K562 (cell line): Measurements from ENCODE around the gene MARK2. TPM values are rescaled to one million over a fixed set of nuclear protein-coding genes. Genes with fewer than 3 reads are reported as not detected.

ENCODE experiments used
- ATAC-seq: fragments of 200-7000 bp; cut with Tn5 transposase; 3 replicates; pipeline ENCODE4 v1.9.1; 2020; ENCODE audit warnings: moderate library complexity
- BruUV-seq: library from RNA; stranded (reverse); fragments of 400-500 nt; replicated peaks from 2 replicates; lab custom pipeline; 2021; lab: Mats Ljungman, UMichigan
- CTCF ChIA-PET: fragments of 300-600 bp; formaldehyde crosslinking; extraction: SDS; loops from one replicate; lab custom pipeline; 2021; ENCODE audit warnings: low intra/inter-chr PET ratio; lab: Yijun Ruan, JAX
- POLR2A ChIA-PET: fragments of 300-600, 350-650 bp; sonication (Branson Sonifier 250); formaldehyde crosslinking; extraction: SDS; loops from one replicate; lab custom pipeline; 2021; ENCODE audit warnings: antibody characterized with exemption, inconsistent platforms; lab: Yijun Ruan, JAX
- DNase-seq, 4 experiments: peaks; one replicate each; pipeline versions ENCODE4 v3.0.0 to v3.0.0-alpha.2; 2011 to 2018; ENCODE audit warnings: low spot score in 3 of 4, mixed read lengths in 3 of 4; ENCODE audit errors: extremely low read depth in 1 of 4
- FAIRE-seq: peaks from 2 replicates; lab custom pipeline; 2011; peaks lifted over from hg19 to GRCh38; lab: Jason Lieb, UNC
- H2AFZ ChIP-seq: 2 replicates; pipeline ENCODE4 v1.6.0; 2011; ENCODE audit warnings: low read depth, low read length, control low read depth, inconsistent platforms
- H3K27ac ChIP-seq: fragments of 200-600 bp; 3 replicates; pipeline ENCODE4 v1.8.0; 2011; ENCODE audit warnings: low read depth, mild to moderate bottlenecking, control low read depth, inconsistent platforms, low read length, moderate library complexity, mixed read lengths; ENCODE audit errors: extremely low read depth
- H3K27me3 ChIP-seq, 2 experiments: fragments of 300-600 bp in 1 of 2; 2 replicates in 1 of 2; 3 replicates in 1 of 2; pipeline versions ENCODE4 v1.6.0 to v1.8.0; 2011; ENCODE audit warnings: inconsistent platforms in 2 of 2, low read length in 2 of 2, mild to moderate bottlenecking in 1 of 2, mixed read lengths in 1 of 2, moderate library complexity in 1 of 2; ENCODE audit not compliant: control insufficient read depth in 2 of 2, insufficient read depth in 2 of 2
- H3K36me3 ChIP-seq: fragments of 300-600 bp; 3 replicates; pipeline ENCODE4 v1.8.0; 2011; ENCODE audit warnings: mild to moderate bottlenecking, low read length, inconsistent platforms; ENCODE audit not compliant: control insufficient read depth, insufficient read depth
- H3K4me1 ChIP-seq, 2 experiments: fragments of 200-600 bp in 1 of 2; replicated peaks in 1 of 2; 2 replicates in 1 of 2; 3 replicates in 1 of 2; pipeline versions ENCODE4 v1.5.1 to v1.8.0; 2011; ENCODE audit warnings: inconsistent platforms in 2 of 2, low read length in 2 of 2, mild to moderate bottlenecking in 1 of 2, mixed read lengths in 1 of 2, moderate library complexity in 1 of 2; ENCODE audit not compliant: control insufficient read depth in 2 of 2, insufficient read depth in 2 of 2
- H3K4me2 ChIP-seq: 2 replicates; pipeline ENCODE4 v1.6.1; 2011; ENCODE audit warnings: low read length, control low read depth, inconsistent platforms, mixed read lengths; ENCODE audit not compliant: insufficient read depth
- H3K4me3 ChIP-seq: fragments of 200-600 bp; sonication (generic), shearing (Covaris generic); 2 replicates; pipeline ENCODE4 v1.5.1; 2016; ENCODE audit warnings: control low read depth, inconsistent platforms
- H3K79me2 ChIP-seq: fragments of 200-600 bp; 3 replicates; pipeline ENCODE4 v1.8.0; 2011; ENCODE audit warnings: low read length, inconsistent platforms; ENCODE audit not compliant: control insufficient read depth, insufficient read depth
- H3K9ac ChIP-seq, 2 experiments: 2 replicates each; pipeline versions ENCODE4 v1.6.0 to v1.6.1; 2011; ENCODE audit warnings: low read depth in 2 of 2, low read length in 2 of 2, control low read depth in 1 of 2, inconsistent platforms in 1 of 2, mild to moderate bottlenecking in 1 of 2, mixed read lengths in 1 of 2; ENCODE audit not compliant: insufficient read depth in 1 of 2
- H3K9me1 ChIP-seq: one replicate; pipeline ENCODE4 v1.6.0; 2011; ENCODE audit warnings: inconsistent platforms, mild to moderate bottlenecking, low read length, moderate library complexity; ENCODE audit not compliant: control insufficient read depth, insufficient read depth
- H3K9me3 ChIP-seq: replicated peaks from 2 replicates; pipeline ENCODE4 v1.5.1; 2011; ENCODE audit warnings: low read depth, low read length, inconsistent platforms; ENCODE audit not compliant: control insufficient read depth, insufficient read depth
- H4K20me1 ChIP-seq: replicated peaks from 2 replicates; pipeline ENCODE4 v1.6.1; 2011; ENCODE audit warnings: low read length, inconsistent platforms, mixed read lengths; ENCODE audit not compliant: control insufficient read depth, insufficient read depth
- ATF1 ChIP-seq, 2 experiments: fragments of 450-650 bp in 1 of 2; IDR thresholded peaks; 2 replicates each; pipeline ENCODE4 v1.6.1; 2016; ENCODE audit warnings: missing compliant biosample characterization in 1 of 2, missing genetic modification characterization in 1 of 2
- DPF2 ChIP-seq: fragments of 450-650 bp; IDR thresholded peaks from 2 replicates; pipeline ENCODE4 v1.6.1; 2016
- ETV5 ChIP-seq: sonication (generic); formaldehyde crosslinking; IDR thresholded peaks from 2 replicates; pipeline ENCODE4 v1.4.0; 2020; ENCODE audit warnings: low read depth, mild to moderate bottlenecking, missing genetic modification reagents
- HDAC2 ChIP-seq: fragments of 450-650 bp; IDR thresholded peaks from 2 replicates; pipeline ENCODE4 v1.6.1; 2016; ENCODE audit warnings: mild to moderate bottlenecking
- IFI16 ChIP-seq: fragments of 250-450 bp; sonication (Bioruptor Pico); IDR thresholded peaks from 2 replicates; pipeline ENCODE4 v2.1.2; 2022; ENCODE audit warnings: mild to moderate bottlenecking, inconsistent platforms
- JUN ChIP-seq, 2 experiments: sonication (generic) in 1 of 2; formaldehyde crosslinking in 1 of 2; IDR thresholded peaks; 2 replicates each; pipeline versions ENCODE4 v1.6.1 to v1.8.0; 2012 to 2022; ENCODE audit warnings: borderline replicate concordance in 2 of 2, mild to moderate bottlenecking in 2 of 2, improper control_type of control experiment in 1 of 2, low read depth in 1 of 2, low read length in 1 of 2, missing genetic modification reagents in 1 of 2
- NR4A1 ChIP-seq, 2 experiments: fragments of 250-450 bp in 1 of 2; fragments of 450-650 bp in 1 of 2; sonication (Bioruptor Pico) in 1 of 2; IDR thresholded peaks; 2 replicates each; pipeline versions ENCODE4 v1.4.0 to v1.6.1; 2016 to 2020; ENCODE audit warnings: mild to moderate bottlenecking in 2 of 2, missing compliant biosample characterization in 1 of 2, missing genetic modification characterization in 1 of 2, moderate library complexity in 1 of 2
- NUFIP1 ChIP-seq: fragments of 450-650 bp; IDR thresholded peaks from 2 replicates; pipeline ENCODE4 v1.6.1; 2018; ENCODE audit not compliant: partially characterized antibody
- RBM14 ChIP-seq: fragments of 200-400 bp; formaldehyde crosslinking; IDR thresholded peaks from 2 replicates; pipeline ENCODE4 v1.6.1; 2018; ENCODE audit warnings: low read depth, mild to moderate bottlenecking, low read length, moderate library complexity, borderline replicate concordance; ENCODE audit not compliant: insufficient read depth
- SOX6 ChIP-seq: fragments of 450-650 bp; IDR thresholded peaks from 2 replicates; pipeline ENCODE4 v1.6.1; 2014; ENCODE audit warnings: mild to moderate bottlenecking
- STAT5B ChIP-seq: fragments of 250-450 bp; sonication (Bioruptor Pico); IDR thresholded peaks from 2 replicates; pipeline ENCODE4 v1.8.0; 2021; ENCODE audit warnings: mild to moderate bottlenecking, inconsistent platforms
- TCF7 ChIP-seq: sonication (generic); IDR thresholded peaks from 2 replicates; pipeline ENCODE4 v1.6.1; 2016; ENCODE audit warnings: antibody characterized with exemption, borderline replicate concordance
- U2AF2 ChIP-seq: fragments of 200-400 bp; formaldehyde crosslinking; optimal IDR thresholded peaks from 2 replicates; pipeline ENCODE3; 2017; ENCODE audit warnings: low read depth, mild to moderate bottlenecking, low read length
- ZBTB7A ChIP-seq: IDR thresholded peaks from 2 replicates; pipeline ENCODE4 v1.6.1; 2011; ENCODE audit warnings: low read depth, mild to moderate bottlenecking, low read length, moderate library complexity, borderline replicate concordance; ENCODE audit not compliant: control insufficient read depth
- ZNF3 ChIP-seq: fragments of 250-450 bp; sonication (Bioruptor Pico); IDR thresholded peaks from 2 replicates; pipeline ENCODE4 v1.5.0; 2021; ENCODE audit warnings: mild to moderate bottlenecking, moderate library complexity
- ZNF644 ChIP-seq: fragments of 200-800 bp; sonication (Bioruptor generic); IDR thresholded peaks from 2 replicates; pipeline ENCODE4 v1.6.1; 2016; ENCODE audit warnings: low read depth, missing genetic modification characterization, missing compliant biosample characterization
- ZNF695 ChIP-seq: fragments of 450-650 bp; formaldehyde crosslinking; IDR thresholded peaks from 2 replicates; pipeline ENCODE4 v1.4.0; 2020; ENCODE audit warnings: mild to moderate bottlenecking, moderate library complexity
- ZNF764 ChIP-seq: fragments of 250-450 bp; sonication (Bioruptor Pico); IDR thresholded peaks from 2 replicates; pipeline ENCODE4 v1.4.0; 2020; ENCODE audit warnings: low read depth, mild to moderate bottlenecking, moderate library complexity
- WGBS: fragments of 100-300 bp; shearing (Covaris generic); methylation state at CpG from one replicate; pipeline ENCODE4 v1.1.6; 2016; ENCODE audit warnings: low coverage, mixed read lengths; ENCODE audit not compliant: insufficient coverage; ENCODE audit errors: missing lambda C conversion rate; 5-methylcytosine and 5-hydroxymethylcytosine counted together
- in situ Hi-C: fragments of 300-500 bp; cut with MboI; formaldehyde crosslinking; loops from 4 replicates; pipeline ENCODE4 v1.15.0; 2018; ENCODE audit warnings: inconsistent platforms, mixed read lengths
- intact Hi-C: fragments of 100-400 bp; cut with micrococcal nuclease; formaldehyde crosslinking; loops from 2 replicates; pipeline ENCODE4 v1.14.2; 2022
- polyA plus RNA-seq, 8 experiments: library from polyadenylated mRNA; depleted of rRNA in 4 of 8; stranded (reverse) in 5 of 8; unstranded in 3 of 8; fragments of >200 nt; fragmentation: Nextera tagmentation in 2 of 8; fragmentation: Illumina TruSeq in 1 of 8; extraction: Ambion mirVana in 2 of 8; extraction: Trizol in 1 of 8; gene quantifications; 2 replicates each; pipeline versions ENCODE4 v1.2.1 to v1.2.3, GENCODE V29; 2011 to 2014; ENCODE audit warnings: inconsistent platforms in 1 of 8, missing spikeins in 1 of 8
- total RNA-seq, 7 experiments: library from RNA; depleted of rRNA in 6 of 7; stranded (reverse); fragments of >200 nt in 6 of 7; fragmentation: Illumina TruSeq in 2 of 7; extraction: Trizol in 2 of 7; gene quantifications; 2 replicates each; pipeline versions ENCODE4 v1.2.1 to v1.2.3, GENCODE V29; 2011 to 2021; ENCODE audit warnings: low replicate concordance in 1 of 7
- TF ChIP-seq, protein P1 (sequence below): IDR thresholded peaks from 2 replicates; pipeline ENCODE4 v1.6.1; 2012; ENCODE audit warnings: low read depth, low read length, improper control_type of control experiment, borderline replicate concordance

The MARK2 gene
- total and polyA plus RNA-seq, 9 of the 15 experiments (the other 6 are each of a cell fraction or from before 2014, with no cell fraction given): 0.32 to 43.5 (median 15.1) TPM

DNA sequence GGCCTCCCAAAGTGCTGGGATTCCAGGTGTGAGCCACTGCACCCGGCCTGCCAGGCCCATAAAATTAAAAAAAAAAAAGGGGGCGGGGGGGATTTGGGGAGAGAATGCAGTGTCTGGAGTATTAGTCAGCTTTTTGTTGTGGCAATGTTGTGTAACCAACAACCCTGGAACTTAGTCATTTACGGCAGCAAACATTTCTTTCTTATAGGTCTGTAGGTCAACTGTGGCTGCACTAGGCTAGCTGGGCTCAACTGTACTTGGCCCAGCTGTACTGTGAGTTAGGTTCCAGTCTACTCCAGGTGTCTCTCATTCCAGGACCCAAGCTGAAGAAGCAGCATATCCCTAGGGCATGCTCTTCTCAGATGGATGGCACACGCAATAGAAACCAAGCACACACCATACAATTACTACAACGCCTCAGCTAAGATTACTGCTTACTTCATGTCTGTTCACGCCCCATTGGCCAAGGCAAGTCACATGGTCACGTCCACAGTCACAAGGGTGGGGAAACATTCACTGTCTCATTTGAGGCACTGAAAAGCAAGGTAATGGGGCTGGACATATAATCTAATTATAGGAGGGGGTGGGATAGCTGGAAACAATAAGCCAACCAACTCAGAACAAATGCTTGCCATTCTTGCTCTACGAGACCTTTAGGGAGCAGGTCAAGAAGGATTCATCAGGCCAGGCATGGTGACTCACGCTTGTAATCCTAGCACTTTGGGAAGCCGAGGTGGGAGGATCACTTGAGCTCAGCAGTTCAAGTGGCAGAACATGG is 36.1 kb upstream of the MARK2 start:
- Histone ChIP-seq H3K9me1 (no peaks in the 10 kb centered on the region), H3K27me3 (no peaks in the 10 kb centered on the region), H3K9ac (peak overlapping the region; percentile 0 to 55; a peak in 2 of 4 replicates), H3K4me2 (peak overlapping the region; percentile 55), H4K20me1 (no peaks in the 10 kb centered on the region), H3K9me3 (no peaks in the 10 kb centered on the region), H3K79me2 (no peaks in the 10 kb centered on the region), H3K36me3 (no peaks in the 10 kb centered on the region), H3K27ac (peak overlapping the region; percentile 62; the same call in 2 of the 3 replicates), H2AFZ (peak overlapping the region; percentile 85), H3K4me3 (no peak overlapping the region), H3K4me1 (peaks cover 9 to 10% of the 10 kb centered on the region in 2 experiments)
- CTCF ChIA-PET: no interaction called here
- ATAC-seq (peak; percentile 96), FAIRE-seq (peak; percentile 87), DNase-seq (peak; percentile 66 to 74 (median 72))
- in situ Hi-C loops: no loop called here
- no TSS peak for BruUV-seq
- WGBS: 35% methylated on average over 9 of the region's 10 CpGs
- POLR2A ChIA-PET: interaction anchor here (0.6 to 2.1 kb wide), 8 partner anchors 8 to 922 kb away, joined by 3 to 7 read pairs (median 3); partner anchors contain the start of genes MARK2, SPINDOC and STIP1
- intact Hi-C loops: no loop called here
- TF ChIP-seq DPF2 (peak; percentile 85), STAT5B (no peak), RBM14 (no peak), IFI16 (no peak), JUN (IDR thresholded peaks at IDR 0.05; ENCODE audit: borderline replicate concordance, low read depth, low read length) (peak; percentile 62; the same call in 1 of the 2 replicates), JUN (CRISPR knock-in tag; IDR thresholded peaks at IDR 0.05; ENCODE audit: borderline replicate concordance) (no peak), ZNF644 (no peak), ZNF3 (no peak), NUFIP1 (no peak), SOX6 (no peak), ZNF764 (CRISPR knock-in tag) (peak; percentile 88), ETV5 (CRISPR knock-in tag) (no peak), ZBTB7A (no peak), ZNF695 (CRISPR knock-in tag) (no peak), HDAC2 (0 out of 2 replicates have a peak, but pooled peaks have one; percentile 16), NR4A1 (CRISPR knock-in tag; IDR thresholded peaks at IDR 0.05) (no peak), NR4A1 (tag; IDR thresholded peaks at IDR 0.05) (no peak), ATF1 (CRISPR knock-in tag; IDR thresholded peaks at IDR 0.05) (no peak), ATF1 (tag; IDR thresholded peaks at IDR 0.05) (peak; percentile 46; the same call in 1 of the 2 replicates), U2AF2 (no peak), TCF7 (no peak)
- TF ChIP-seq, protein P1, sequence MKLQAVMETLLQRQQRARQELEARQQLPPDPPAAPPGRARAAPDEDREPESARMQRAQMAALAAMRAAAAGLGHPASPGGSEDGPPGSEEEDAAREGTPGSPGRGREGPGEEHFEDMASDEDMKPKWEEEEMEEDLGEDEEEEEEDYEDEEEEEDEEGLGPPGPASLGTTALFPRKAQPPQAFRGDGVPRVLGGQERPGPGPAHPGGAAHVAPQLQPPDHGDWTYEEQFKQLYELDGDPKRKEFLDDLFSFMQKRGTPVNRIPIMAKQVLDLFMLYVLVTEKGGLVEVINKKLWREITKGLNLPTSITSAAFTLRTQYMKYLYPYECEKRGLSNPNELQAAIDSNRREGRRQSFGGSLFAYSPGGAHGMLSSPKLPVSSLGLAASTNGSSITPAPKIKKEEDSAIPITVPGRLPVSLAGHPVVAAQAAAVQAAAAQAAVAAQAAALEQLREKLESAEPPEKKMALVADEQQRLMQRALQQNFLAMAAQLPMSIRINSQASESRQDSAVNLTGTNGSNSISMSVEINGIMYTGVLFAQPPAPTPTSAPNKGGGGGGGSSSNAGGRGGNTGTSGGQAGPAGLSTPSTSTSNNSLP: peak; percentile 13; the same call in 1 of the 2 replicates
